Coronary artery (tissue), 2 donors: Measurements from ENCODE around the gene S100A2.
"Not testable (repeated sequence)": the region's sequence is repeated elsewhere in the genome, so short reads cannot be mapped to it uniquely, and the experiment has no call there.

Source experiments
- DNase-seq: peaks from one replicate; pipeline ENCODE4 v3.0.0-alpha.2; 2017; ENCODE audit warnings: low spot score
- H3K27ac ChIP-seq, 2 donors: fragments of 200-600 bp; sonication (generic); one replicate each; pipeline ENCODE4 v1.5.1; 2016 to 2019
- H3K4me3 ChIP-seq: fragments of 200-600 bp; sonication (generic); 2 replicates; pipeline ENCODE4 v1.5.1; 2016; ENCODE audit warnings: mild to moderate bottlenecking, moderate library complexity
- CTCF ChIP-seq: fragments of 200-600 bp; sonication (generic); IDR thresholded peaks from one replicate; pipeline ENCODE4 v1.5.1; 2019; ENCODE audit warnings: antibody characterized with exemption

The S100A2 gene

DNA sequence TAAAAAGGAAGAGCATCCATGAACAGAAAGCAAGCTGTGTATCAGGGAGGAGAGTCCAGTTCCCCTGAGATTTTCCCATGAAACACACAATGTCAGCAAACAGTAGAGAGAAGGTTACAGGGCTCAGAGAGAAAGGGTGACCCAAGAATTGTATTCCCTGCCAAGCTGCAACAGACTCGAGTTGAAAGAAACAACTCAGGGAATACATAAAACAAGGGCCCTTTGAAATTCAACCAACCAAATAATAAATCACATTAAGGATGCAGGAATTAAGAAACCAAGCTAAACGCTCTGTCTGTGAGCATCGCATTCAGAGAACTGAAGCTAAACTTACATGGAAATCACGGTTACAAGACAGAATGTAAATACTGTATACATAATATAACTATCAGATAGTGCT lies 27.1 kb upstream of the S100A2 start:
- Histone ChIP-seq H3K4me3 (no peak overlapping the region), H3K27ac (no peak overlapping the region)
- DNase-seq, result no peak
- no peak for TF ChIP-seq CTCF

GRCh38 chr1:153588482-153588881 lies 22.8 kb upstream of the S100A2 start:
- no peak for TF ChIP-seq CTCF
- H3K27ac ChIP-seq, result no peak overlapping the region
- no peak overlapping the region for H3K4me3 ChIP-seq
- DNase-seq, result no peak

DNA sequence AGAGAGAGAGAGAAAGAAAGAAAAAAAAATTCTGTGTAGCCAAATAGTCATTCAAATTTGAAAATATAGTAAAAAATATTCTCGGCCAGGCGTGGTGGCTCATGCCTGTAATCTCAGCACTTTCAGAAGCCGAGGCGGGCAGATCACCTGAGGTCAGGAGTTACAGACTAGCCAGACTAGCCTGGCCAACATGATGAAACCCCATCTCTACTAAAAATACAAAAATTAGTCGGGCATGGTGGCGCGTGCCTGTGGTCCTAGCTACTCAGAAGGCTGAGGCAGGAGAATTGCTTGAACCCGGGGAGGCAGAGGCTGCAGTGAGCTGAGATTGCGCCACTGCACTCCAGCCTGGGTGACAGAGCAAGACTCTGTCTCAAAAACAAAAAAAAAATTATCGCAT lies 22.4 kb upstream of the S100A2 start:
- H3K4me3 ChIP-seq, H3K27ac ChIP-seq, DNase-seq: not testable (repeated sequence)

- Histone ChIP-seq H3K4me3 (no peak overlapping the region), H3K27ac (no peak overlapping the region)
- no peak for DNase-seq
- no peak for TF ChIP-seq CTCF
Measured at GRCh38 chr1:153587314-153587713, 21.7 kb upstream of the S100A2 start.

DNA sequence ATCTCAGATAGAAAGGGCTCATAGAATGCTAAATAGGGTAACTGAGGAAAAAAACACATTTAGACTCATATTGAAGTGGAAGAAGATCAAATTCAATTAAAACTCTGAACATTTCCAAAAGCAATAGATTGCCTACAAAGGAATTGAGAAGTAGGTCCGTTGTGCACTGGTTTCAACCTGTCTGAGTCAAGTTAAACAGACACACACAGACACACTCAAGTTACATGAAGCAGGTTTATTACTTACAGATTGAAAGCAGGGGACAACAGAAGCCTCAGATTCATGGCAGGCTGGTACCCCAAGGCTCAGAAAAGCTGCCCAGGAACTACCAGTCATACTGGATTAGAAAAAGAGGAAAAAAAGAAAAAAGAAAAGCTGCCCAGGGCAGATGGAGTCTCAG lies 20.7 kb upstream of the S100A2 start:
- no peak for DNase-seq
- TF ChIP-seq CTCF, result no peak
- Histone ChIP-seq H3K27ac (no peak overlapping the region), H3K4me3 (no peak overlapping the region)

GRCh38 chr1:153585006-153585405 lies 19.4 kb upstream of the S100A2 start:
- Histone ChIP-seq H3K4me3 (no peak overlapping the region), H3K27ac (no peak overlapping the region)
- no peak for DNase-seq
- no peak for TF ChIP-seq CTCF

GRCh38 chr1:153583976-153584375 lies 18.3 kb upstream of the S100A2 start:
- TF ChIP-seq CTCF, result no peak
- H3K27ac ChIP-seq, result no peak overlapping the region
- no peak for DNase-seq
- no peak overlapping the region for H3K4me3 ChIP-seq

DNA sequence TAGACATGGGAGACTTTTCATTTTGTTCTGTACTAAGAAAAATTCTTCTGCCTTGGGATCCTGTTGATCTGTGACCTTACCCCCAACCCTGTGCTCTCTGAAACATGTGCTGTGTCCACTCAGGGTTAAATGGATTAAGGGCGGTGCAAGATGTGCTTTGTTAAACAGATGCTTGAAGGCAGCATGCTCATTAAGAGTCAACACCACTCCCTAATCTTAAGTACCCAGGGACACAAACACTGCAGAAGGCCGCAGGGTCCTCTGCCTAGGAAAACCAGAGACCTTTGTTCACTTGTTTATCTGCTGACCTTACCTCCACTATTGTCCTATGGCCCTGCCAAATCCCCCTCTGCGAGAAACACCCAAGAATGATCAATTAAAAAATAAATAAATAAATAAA lies 17.9 kb upstream of the S100A2 start:
- H3K4me3 ChIP-seq, DNase-seq, H3K27ac ChIP-seq: not testable (repeated sequence)

DNA sequence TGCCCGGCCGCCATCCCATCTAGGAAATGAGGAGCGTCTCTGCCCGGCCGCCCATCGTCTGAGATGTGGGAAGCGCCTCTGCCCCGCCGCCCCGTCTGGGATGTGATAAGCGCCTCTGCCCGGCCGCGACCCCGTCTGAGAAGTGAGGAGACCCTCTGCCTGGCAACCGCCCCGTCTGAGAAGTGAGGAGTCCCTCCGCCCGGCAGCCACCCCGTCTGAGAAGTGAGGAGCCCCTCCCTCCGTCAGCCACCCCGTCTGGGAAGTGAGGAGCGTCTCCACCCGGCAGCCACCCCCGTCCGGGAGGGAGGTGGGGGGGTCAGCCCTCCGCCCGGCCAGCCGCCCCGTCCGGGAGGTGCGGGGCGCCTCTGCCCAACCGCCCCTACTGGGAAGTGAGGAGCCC lies 17.2 kb upstream of the S100A2 start:
- DNase-seq, H3K4me3 ChIP-seq, H3K27ac ChIP-seq: not testable (repeated sequence)
